ENCODE data around the gene CTBP2.

The CTBP2 gene

GRCh38 chr10:124998624-124999291 is 161.6 kb downstream of the CTBP2 start:
- no peak for TF ChIP-seq CTCF (IDR thresholded peaks at IDR 0.05; ENCODE audit: insufficient read depth, low read depth, low read length, missing control alignments)
- H3K4me3 ChIP-seq (ENCODE audit: low read depth, low read length) = no peak overlapping the region
- no peak for DNase-seq (ENCODE audit: low read depth)

GRCh38 chr10:124997771-124998623 is 162.4 kb downstream of the CTBP2 start:
- no peak overlapping the region for H3K4me3 ChIP-seq (ENCODE audit: low read depth, low read length)
- no peak for TF ChIP-seq CTCF (IDR thresholded peaks at IDR 0.05; ENCODE audit: insufficient read depth, low read depth, low read length, missing control alignments)
- no peak for DNase-seq (ENCODE audit: low read depth)

DNA sequence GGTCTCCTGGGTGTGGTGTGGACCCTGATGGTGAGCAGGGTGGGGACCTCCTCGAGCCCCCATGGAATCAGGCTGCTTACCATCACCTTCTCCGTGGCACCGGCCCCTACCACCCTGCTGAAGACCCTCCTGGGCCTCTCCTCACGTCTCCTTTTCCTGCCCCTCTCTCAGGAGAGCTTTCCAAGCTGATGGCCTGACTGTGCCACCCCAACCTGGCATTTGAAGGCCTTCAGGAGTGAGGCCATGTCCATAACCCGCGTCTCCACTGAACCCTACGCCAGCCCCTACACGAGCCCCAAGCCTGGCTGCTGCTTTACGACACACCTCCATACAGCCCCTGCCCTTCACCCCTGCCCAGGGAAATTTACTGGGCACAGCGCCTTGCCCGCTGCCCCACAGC is 163.1 kb downstream of the CTBP2 start:
- H3K4me3 ChIP-seq (ENCODE audit: low read depth, low read length) = no peak overlapping the region
- no peak for DNase-seq (ENCODE audit: low read depth)

DNA sequence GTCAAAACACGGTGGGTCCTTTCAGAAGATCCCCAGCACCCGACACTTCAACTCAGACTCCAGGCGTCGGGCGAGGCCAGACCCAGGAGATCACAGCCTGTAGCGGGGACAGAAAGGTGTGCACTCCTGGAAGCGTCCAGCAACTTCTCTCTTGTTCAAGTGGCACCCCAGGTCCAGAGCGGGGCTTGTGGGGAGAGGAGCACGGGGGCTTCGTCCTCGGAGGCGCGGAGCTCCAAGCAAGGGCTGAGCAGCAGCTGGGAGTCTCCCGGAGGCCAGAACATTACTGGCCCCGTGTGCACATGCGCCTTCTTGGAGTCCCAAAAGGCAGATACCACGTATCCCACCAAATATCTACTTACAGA is 163.5 kb downstream of the CTBP2 start:
- DNase-seq (ENCODE audit: low read depth) = no peak
- TF ChIP-seq CTCF (IDR thresholded peaks at IDR 0.05; ENCODE audit: insufficient read depth, low read depth, low read length, missing control alignments) = no peak
- H3K4me3 ChIP-seq (ENCODE audit: low read depth, low read length) = no peak overlapping the region

More for the DNA sequence above, 163.1 kb downstream of the CTBP2 start:
- TF ChIP-seq CTCF (IDR thresholded peaks at IDR 0.05; ENCODE audit: insufficient read depth, low read depth, low read length, missing control alignments) = no peak

GRCh38 chr10:124996127-124996853 is 164.1 kb downstream of the CTBP2 start:
- no peak for DNase-seq (ENCODE audit: low read depth)
- no peak overlapping the region for H3K4me3 ChIP-seq (ENCODE audit: low read depth, low read length)
- no peak for TF ChIP-seq CTCF (IDR thresholded peaks at IDR 0.05; ENCODE audit: insufficient read depth, low read depth, low read length, missing control alignments)

DNA sequence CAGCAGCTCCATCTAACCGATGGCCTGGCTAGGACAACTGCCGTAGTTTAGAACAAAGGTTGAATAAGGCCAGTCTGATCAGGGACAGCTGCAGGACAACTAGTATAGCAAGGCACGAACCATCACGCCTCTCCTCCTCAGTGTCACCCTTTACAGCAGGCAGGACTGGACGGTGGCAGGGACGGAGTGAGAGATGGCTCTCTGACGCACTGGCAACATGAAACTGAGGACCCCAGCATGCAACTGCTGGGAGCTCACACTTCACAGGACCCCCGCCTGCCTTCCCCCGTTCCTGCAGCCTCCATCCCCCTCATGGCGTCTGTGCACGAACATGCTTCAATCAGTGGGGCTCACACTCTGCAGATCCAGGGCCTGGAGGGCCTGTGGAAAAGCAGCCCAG is 164.8 kb downstream of the CTBP2 start:
- DNase-seq (ENCODE audit: low read depth) = no peak
- H3K4me3 ChIP-seq (ENCODE audit: low read depth, low read length) = no peak overlapping the region
- TF ChIP-seq CTCF (IDR thresholded peaks at IDR 0.05; ENCODE audit: insufficient read depth, low read depth, low read length, missing control alignments) = no peak

All from GM12865 (cell line).